ENCODE results near the gene ASCC3. TPM values are rescaled to one million over a fixed set of nuclear protein-coding genes. Genes with fewer than 3 reads are reported as not detected.

ASCC3 gene
- total RNA-seq, 1 donor: 47.5 TPM

DNA sequence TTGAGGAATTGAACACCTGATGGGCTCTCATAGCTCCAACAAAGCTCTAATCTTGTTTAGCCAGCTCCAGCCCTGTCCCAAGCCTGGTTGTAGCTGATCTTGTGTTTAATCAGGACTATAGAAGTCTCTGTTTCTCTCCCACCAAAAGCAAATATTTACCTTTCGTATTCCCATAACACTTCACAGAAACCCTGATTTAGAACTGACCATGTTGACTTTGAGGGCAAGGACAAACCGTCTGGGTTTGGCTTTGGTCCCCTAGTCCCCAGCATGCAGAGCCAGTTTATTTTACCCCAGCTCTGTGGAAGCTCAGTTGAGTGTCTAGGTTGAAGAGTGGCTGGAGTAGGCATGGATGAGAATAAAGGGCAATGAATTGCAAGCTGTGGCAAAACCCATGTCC, 398.4 kb downstream of the ASCC3 start:
- H3K4me3 ChIP-seq (ENCODE audit: low read length): no peak overlapping the region
- peaks cover 11% of the 10 kb centered on the region for H3K27me3 ChIP-seq (ENCODE audit: insufficient read depth, low read length)
- no peaks in the 10 kb centered on the region for H3K9me3 ChIP-seq (ENCODE audit: low read depth, low read length)
- no peaks in the 10 kb centered on the region for H3K4me1 ChIP-seq (ENCODE audit: insufficient read depth, low read length)

DNA sequence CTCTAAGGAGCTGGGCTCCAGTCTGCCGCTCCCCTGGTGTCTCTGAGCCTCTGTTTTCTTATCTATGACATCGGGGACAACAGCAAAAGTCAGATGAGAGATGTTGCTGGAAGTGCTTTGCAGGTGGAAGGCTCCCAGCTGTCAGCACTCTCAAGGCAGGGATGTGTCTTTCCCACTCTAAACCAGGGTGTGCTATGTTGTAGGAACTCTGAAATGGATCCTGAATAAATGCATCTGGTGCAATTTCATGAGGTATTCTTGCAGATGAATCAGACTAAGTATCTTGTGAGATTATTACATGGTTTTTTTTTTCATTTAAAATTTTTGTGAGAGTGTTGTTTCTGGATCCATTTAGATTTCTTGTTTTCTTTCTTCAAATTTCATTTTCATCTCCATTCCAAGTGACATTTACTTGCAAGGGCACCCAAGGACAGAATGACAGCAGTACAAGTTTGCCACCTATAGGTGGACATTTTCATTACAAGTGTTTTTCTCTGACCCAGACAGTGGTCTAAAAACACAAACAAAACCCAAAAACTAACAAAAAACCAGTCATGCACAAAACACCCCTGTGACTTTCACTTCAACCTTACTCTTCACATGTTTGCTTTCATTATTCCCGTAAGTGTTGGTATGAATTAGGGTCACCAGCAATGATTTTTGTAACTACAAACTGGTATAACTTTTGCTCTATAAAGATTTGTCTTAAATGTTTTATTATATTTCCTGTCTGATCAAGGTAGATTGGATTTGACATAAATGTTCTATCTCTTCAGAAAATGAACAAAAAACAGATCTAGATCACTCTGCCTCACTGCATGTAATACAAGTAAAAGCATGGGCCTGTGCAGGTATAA, 401.7 kb downstream of the ASCC3 start:
- Histone ChIP-seq H3K27me3 (ENCODE audit: insufficient read depth, low read length) (peaks cover 3% of the 10 kb centered on the region), H3K4me3 (ENCODE audit: low read length) (no peak overlapping the region), H3K9me3 (ENCODE audit: low read depth, low read length) (no peaks in the 10 kb centered on the region), H3K4me1 (ENCODE audit: insufficient read depth, low read length) (no peaks in the 10 kb centered on the region)

DNA sequence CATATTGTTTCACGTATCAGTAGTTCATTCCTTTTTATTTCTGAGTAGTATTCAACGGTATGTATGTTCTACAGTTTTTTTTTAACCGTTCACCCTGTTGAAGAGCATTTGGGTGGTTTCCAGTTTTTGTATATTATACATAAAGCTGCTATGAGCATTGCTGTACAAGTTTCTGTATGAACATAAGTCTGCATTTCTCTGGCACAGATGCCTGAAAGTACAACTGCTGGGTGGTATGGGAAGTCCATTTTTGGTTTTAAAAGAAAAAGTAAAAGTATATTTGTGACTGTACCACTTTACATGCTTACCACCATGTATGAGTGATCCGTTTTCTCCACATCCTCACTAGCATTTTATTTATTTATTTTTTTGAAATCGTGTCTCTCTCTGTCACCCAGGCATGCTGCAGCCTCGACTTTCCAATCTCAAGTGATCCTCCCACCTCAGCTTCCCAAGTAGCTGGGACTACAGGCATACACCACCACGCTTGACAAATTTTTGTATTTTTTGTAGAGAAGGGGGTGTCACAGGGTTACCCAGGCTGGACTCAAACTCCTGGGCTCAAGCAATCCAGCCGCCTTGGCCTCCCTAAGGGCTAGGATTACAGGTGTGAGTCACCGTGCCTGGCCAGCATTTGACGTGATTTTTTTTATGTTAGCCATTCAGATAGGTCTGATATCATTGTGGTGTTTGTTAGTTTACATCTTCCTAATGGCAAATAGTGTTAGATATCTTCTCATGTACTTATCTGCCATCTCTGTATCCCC, 405.4 kb downstream of the ASCC3 start:
- Histone ChIP-seq H3K27me3 (ENCODE audit: insufficient read depth, low read length) (peaks cover 36% of the 10 kb centered on the region), H3K4me3 (ENCODE audit: low read length) (no peak overlapping the region), H3K9me3 (ENCODE audit: low read depth, low read length) (no peaks in the 10 kb centered on the region), H3K4me1 (ENCODE audit: insufficient read depth, low read length) (no peaks in the 10 kb centered on the region)

DNA sequence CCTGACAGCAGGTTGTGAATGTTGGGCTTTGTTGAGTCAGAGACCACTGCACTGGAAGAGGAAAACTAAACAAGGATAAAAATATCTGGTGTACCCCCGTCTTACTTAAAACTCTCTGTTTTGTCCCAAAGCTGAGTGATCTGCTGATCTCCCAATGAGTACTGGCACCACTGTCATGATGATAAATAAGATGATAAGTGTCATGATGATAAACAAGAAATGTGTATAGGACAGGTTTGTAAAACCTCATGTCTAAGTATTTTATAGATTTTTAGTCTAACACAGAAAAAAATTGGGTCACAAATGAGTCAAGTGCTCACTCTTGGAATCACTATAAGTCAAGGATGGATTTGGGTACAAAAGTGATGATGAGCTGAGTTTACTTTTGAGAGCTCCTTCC, 407.9 kb downstream of the ASCC3 start:
- Histone ChIP-seq H3K4me3 (ENCODE audit: low read length) (no peak overlapping the region), H3K4me1 (ENCODE audit: insufficient read depth, low read length) (no peaks in the 10 kb centered on the region), H3K27me3 (ENCODE audit: insufficient read depth, low read length) (peaks cover 59% of the 10 kb centered on the region), H3K9me3 (ENCODE audit: low read depth, low read length) (no peaks in the 10 kb centered on the region)

DNA sequence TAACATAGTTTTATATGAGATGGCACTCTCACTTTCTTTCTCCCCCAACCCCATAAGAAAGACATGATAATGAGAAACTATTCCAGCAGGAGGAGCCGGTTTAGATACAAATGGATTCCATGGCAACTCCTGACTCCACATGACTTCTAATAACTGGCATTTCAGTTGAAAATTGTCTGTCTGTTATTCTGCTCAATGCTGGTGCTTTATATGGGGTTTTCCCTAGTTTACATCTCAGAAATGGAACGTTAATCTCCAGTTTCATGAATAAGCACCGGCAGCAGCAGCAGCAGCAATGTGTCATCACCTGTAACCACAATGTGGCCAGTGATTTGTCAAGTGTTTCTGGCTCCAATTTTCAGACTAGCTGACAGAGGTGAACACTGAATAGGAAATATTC, 408.5 kb downstream of the ASCC3 start:
- no peak overlapping the region for H3K4me3 ChIP-seq (ENCODE audit: low read length)
- H3K4me1 ChIP-seq (ENCODE audit: insufficient read depth, low read length): no peaks in the 10 kb centered on the region
- H3K9me3 ChIP-seq (ENCODE audit: low read depth, low read length): no peaks in the 10 kb centered on the region
- peaks cover 64% of the 10 kb centered on the region for H3K27me3 ChIP-seq (ENCODE audit: insufficient read depth, low read length)

DNA sequence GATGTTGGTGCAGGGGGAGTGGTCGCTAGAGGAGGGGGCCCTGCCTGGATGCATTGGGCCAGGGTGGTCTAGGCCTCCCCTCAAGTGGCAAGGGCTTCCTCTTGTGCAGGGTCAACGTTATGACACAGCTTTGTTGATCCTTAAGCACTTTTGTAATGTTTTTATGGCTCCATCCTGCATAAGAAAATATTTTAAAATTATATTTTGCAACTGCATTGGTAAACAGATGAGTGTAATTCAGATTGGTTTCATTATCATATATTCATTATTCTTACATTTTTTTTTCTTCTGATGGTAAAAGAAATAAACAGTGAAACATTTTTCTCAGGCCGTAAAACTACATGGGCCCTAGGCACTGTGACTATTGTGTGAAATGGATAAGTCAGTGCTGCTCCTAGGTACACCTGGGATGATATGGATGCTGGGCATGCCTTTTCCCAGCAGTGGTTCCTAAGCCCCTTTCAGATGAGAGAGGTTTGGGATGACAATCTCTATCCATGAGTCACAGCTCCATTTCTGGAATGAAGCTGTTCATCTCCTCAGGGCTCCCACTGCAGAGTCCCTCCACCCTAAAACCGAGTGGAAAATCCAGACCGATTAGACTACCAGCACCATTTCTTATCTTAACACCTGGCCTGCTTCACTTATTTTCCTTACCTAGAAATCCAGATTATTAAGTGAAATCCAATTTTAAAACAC, 410.6 kb downstream of the ASCC3 start:
- Histone ChIP-seq H3K4me1 (ENCODE audit: insufficient read depth, low read length) (no peaks in the 10 kb centered on the region), H3K27me3 (ENCODE audit: insufficient read depth, low read length) (peaks cover 85% of the 10 kb centered on the region), H3K9me3 (ENCODE audit: low read depth, low read length) (no peaks in the 10 kb centered on the region), H3K4me3 (ENCODE audit: low read length) (no peak overlapping the region)

DNA sequence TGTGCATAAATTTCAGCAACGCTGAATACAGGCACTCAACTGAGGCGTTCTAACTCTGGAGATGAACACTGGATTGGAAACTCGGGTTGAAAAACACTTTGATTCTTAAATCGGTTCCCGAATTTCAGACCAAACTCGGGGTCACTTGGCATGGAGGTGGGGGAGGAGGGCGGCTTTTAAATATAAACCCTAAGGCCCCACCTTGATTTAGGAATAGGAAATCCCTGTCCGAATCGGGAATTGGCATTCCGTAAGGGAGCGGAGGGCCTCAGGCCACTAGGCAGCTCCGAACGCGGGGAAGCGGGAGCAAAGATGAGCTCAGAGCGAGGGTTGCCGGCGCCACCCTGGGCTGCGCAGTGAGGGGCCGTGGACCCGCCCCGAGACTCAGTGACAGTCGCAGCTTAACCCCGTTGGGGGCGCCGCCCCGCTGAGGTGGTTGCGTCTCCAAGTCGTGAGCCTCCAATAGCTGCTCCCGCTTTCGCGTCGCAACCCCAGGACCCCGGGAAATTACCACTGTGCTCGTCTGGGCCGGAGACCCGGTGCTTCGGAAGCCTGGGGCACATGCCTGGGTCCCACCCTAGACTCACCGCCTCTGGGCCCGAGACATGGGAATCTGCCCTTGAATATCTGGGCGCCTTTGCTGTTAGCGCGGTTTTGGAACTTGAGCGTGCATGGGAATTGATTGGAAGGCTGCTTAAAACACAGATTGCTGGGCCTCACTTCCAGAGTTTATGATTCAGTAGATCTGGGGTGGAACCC, 411.8 kb downstream of the ASCC3 start:
- H3K4me3 ChIP-seq (ENCODE audit: low read length): no peak overlapping the region
- H3K9me3 ChIP-seq (ENCODE audit: low read depth, low read length): no peaks in the 10 kb centered on the region
- peaks cover 97% of the 10 kb centered on the region for H3K27me3 ChIP-seq (ENCODE audit: insufficient read depth, low read length)
- peaks cover 12% of the 10 kb centered on the region for H3K4me1 ChIP-seq (ENCODE audit: insufficient read depth, low read length)

DNA sequence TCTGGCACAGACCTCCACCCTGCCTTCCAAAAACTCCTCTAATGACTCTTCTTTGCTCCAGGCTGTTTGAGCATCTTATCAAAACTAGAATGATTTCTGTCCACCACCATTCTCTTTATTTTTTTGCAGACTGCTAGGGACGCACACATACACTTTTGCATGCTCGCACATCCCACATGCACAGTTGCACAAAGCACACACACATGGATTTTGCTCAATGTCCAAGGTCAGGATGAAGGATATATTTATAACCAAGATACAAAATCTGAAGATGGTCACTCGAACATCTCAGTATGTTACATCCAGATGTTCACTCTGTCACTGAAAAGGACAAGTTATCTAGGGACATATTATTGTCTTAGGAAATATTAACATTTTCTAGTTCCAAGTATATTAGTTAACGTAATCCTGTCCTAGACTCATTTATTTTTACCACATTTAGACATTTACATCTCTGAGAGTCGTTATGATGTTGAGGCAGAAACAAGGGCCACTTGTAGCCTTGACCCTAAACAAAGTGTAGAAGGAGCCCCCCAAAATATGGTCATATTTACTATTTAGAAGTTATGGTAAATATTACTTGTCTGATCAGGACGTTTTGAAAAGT, 413.0 kb downstream of the ASCC3 start:
- Histone ChIP-seq H3K27me3 (ENCODE audit: insufficient read depth, low read length) (peaks cover 100% of the 10 kb centered on the region), H3K4me3 (ENCODE audit: low read length) (no peak overlapping the region), H3K9me3 (ENCODE audit: low read depth, low read length) (no peaks in the 10 kb centered on the region), H3K4me1 (ENCODE audit: insufficient read depth, low read length) (peaks cover 15% of the 10 kb centered on the region)

DNA sequence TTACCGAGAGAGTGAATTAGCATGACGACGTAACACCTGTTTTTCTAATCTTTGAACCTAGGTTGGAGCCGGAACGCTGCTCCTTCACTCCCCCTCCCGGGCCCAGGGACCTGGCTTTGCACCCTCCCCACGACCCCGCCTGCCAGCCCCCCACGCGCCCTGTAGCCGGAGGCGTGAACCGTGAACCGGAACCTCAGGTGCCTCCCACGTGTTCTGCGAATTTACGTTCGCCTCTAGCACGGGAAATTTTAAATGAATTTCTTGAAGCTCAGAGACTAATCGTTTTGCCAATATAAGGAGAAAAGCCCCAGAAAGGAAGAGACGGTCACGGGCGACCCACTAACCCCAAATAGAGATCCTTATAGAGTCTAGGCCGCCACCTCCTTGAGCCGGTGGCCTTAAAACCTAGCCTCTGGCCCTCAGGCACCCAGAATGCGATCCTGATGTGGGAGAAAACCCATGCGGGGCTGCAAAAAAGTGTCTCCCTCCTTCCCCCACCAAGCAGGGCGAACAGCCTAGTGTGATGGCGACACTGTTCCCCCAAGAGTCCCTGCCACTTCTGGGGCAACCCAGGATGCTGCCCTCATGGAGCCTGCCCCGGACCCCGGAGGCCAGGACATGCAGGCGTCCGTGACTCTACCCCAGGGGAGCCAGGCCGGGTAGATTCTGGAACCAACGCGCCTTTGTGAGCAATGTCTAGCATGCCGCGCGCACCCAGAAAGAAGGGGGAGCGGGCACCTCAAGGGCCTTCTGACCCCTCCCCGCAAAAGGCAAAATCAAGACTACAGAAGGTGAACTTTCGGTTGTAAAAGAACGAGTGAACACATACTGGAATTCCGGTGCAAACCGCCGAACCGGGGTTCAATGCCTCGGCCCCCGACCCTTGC, 413.8 kb downstream of the ASCC3 start:
- Histone ChIP-seq H3K27me3 (ENCODE audit: insufficient read depth, low read length) (peaks cover 100% of the 10 kb centered on the region), H3K4me3 (ENCODE audit: low read length) (no peak overlapping the region), H3K4me1 (ENCODE audit: insufficient read depth, low read length) (peaks cover 15% of the 10 kb centered on the region), H3K9me3 (ENCODE audit: low read depth, low read length) (no peaks in the 10 kb centered on the region)

DNA sequence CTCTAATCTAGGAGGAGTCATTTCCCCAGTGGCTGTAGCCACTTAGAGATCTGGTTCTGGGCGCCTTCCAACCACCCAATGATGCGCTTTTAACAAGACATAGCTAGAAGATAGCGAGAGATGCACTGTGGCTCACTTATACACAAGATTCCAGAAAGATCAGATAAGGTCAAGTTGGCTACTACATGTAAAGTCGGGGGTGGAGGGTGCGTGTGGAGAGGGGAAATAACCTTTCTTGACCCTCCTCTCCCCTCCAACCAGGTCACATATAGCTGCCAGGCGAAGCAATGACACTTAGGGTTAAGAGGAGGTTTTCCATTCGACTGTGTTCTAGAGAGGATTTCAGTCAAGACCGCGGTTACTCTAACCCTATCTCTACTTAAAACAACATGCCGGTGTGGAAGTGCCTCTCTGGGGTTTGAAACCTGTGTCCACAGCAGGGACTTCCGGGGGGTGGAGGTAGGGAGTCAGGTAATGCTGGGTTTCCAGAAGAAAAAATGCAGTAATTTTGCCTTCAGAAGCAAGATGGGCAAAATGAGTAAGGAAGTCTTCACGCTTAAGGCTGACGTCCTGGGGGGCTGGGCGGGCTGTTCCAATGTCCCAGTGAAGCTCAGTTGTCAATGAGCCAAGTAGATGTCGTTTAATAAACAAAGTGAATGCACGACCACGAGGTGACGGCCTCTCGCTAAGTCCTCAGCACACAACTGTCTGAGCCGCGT, 414.6 kb downstream of the ASCC3 start:
- no peaks in the 10 kb centered on the region for H3K9me3 ChIP-seq (ENCODE audit: low read depth, low read length)
- no peak overlapping the region for H3K4me3 ChIP-seq (ENCODE audit: low read length)
- H3K4me1 ChIP-seq (ENCODE audit: insufficient read depth, low read length): peaks cover 15% of the 10 kb centered on the region

DNA sequence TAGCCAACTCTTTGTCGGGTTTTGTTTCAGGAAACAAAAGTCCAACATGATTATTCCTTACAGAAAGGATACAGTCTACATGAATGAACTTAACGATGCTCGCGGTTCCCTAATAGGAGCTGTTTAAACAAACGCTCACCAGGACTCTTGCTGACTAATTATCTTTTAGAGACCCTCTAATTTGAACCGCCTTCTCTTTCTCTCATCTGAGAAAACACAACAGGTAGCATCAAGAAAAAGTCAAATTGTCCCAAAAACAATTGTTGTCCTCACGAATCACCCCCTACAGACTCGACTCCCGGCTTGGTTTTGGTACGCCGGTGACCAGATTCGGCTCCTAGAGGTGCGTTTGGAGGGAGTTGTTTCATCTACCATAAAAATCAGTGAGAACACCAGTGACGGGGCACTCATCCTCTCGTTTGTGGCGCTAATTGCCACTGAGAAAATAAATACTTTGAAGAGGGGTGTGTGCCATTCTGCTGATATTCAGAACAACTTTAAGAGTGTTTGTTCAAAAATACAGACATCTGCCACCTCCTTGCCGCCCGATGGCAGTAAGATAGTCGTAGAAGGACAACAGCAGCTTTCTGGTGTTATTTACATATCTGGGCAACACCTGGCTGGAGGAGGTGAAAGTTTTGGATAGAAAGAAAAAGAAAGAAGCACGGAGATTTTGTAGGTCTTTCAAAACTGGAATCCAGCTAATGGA, 415.3 kb downstream of the ASCC3 start:
- Histone ChIP-seq H3K27me3 (ENCODE audit: insufficient read depth, low read length) (peaks cover 100% of the 10 kb centered on the region), H3K4me1 (ENCODE audit: insufficient read depth, low read length) (peaks cover 18% of the 10 kb centered on the region), H3K9me3 (ENCODE audit: low read depth, low read length) (no peaks in the 10 kb centered on the region), H3K4me3 (ENCODE audit: low read length) (no peak overlapping the region)

More for the DNA sequence above, 414.6 kb downstream of the ASCC3 start:
- peaks cover 100% of the 10 kb centered on the region for H3K27me3 ChIP-seq (ENCODE audit: insufficient read depth, low read length)

DNA sequence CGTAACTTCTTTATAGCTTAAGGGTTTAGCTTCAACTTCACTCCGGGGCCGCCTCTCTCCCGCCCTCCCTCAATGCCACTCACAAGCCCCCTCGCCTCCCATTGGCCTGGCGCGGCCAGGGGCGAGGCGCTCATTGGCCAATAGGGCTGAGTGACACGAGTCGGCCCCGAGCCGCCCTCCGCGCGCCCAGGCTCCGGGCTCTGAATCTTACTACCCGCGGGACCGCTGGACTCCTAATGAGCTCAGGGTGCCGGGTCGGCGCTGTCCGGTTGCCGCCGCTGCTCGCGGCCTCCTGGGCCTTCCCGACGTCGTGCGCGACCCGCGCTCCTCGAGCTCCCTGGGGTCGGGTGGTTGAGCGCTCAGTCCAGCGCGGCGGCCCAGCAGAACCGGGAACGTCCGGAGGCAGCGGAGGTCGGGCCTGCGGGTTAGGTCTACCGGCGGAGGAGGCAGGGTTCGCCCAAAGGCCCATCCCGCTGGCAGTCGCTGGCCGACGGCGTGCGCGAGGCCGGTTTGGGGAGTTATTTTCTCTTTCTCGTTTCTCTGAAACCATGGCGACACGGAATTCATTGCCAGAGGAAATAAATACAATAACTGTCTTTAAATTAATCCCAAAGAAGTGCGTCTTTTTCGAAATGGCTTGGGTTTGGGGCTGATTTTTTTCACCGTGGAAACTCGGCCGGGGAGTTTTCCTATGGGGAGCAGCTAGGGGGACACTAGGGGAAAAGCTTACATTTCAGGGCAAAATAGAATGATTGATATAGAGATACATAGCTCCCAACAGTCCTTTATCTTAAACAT, 416.0 kb downstream of the ASCC3 start, which contains the start of gene SIM1:
TSS of gene SIM1 (minus strand) at position 19 of the 798 bp plus-strand sequence. CDS start 1,453 bp downstream, outside the sequence.
- Histone ChIP-seq H3K4me3 (ENCODE audit: low read length) (no peak within 1 kb of the TSS), H3K27me3 (ENCODE audit: insufficient read depth, low read length) (peaks cover 100% of the 10 kb centered on the region), H3K9me3 (ENCODE audit: low read depth, low read length) (no peaks in the 10 kb centered on the region), H3K4me1 (ENCODE audit: insufficient read depth, low read length) (peaks cover 18% of the 10 kb centered on the region)
